Kidney epithelial cell (primary cell): ENCODE results near the gene COPS8. TPM values are rescaled to one million over a fixed set of nuclear protein-coding genes. Genes with fewer than 3 reads are reported as not detected.

Experiments
- DNase-seq: peaks from one replicate; pipeline ENCODE4 v3.0.0-alpha.2; 2010; ENCODE audit warnings: low read depth
- H3K27me3 ChIP-seq: 2 replicates; pipeline ENCODE4 v1.6.0; 2011; ENCODE audit warnings: low read length; ENCODE audit not compliant: control insufficient read depth, insufficient read depth
- H3K36me3 ChIP-seq: 2 replicates; pipeline ENCODE4 v1.5.1; 2011; ENCODE audit warnings: low read length; ENCODE audit not compliant: control insufficient read depth, insufficient read depth
- H3K4me3 ChIP-seq: 2 replicates; pipeline ENCODE4 v1.5.1; 2011; ENCODE audit warnings: low read depth, mild to moderate bottlenecking, control low read depth, low read length
- total RNA-seq: library from RNA; depleted of rRNA; stranded (reverse); fragments of >200 nt; gene quantifications from 2 replicates; pipeline ENCODE4 v1.2.3, GENCODE V29; 2015
- TF ChIP-seq, protein P1 (sequence below): IDR thresholded peaks from 2 replicates; pipeline ENCODE4 v1.5.1; 2011; ENCODE audit warnings: mild to moderate bottlenecking, moderate library complexity, low read length, control low read depth, inconsistent platforms; ENCODE audit not compliant: insufficient read depth, poor library complexity, severe bottlenecking

The COPS8 gene
- total RNA-seq, 1 donor from 2014 or later = 156 TPM

GRCh38 chr2:237128026-237128703 is 42.5 kb downstream of the COPS8 start:
- TF ChIP-seq, protein P1, sequence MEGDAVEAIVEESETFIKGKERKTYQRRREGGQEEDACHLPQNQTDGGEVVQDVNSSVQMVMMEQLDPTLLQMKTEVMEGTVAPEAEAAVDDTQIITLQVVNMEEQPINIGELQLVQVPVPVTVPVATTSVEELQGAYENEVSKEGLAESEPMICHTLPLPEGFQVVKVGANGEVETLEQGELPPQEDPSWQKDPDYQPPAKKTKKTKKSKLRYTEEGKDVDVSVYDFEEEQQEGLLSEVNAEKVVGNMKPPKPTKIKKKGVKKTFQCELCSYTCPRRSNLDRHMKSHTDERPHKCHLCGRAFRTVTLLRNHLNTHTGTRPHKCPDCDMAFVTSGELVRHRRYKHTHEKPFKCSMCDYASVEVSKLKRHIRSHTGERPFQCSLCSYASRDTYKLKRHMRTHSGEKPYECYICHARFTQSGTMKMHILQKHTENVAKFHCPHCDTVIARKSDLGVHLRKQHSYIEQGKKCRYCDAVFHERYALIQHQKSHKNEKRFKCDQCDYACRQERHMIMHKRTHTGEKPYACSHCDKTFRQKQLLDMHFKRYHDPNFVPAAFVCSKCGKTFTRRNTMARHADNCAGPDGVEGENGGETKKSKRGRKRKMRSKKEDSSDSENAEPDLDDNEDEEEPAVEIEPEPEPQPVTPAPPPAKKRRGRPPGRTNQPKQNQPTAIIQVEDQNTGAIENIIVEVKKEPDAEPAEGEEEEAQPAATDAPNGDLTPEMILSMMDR = peak; percentile 25
- Histone ChIP-seq H3K27me3 (no peaks in the 10 kb centered on the region), H3K36me3 (no peaks in the 10 kb centered on the region), H3K4me3 (no peak overlapping the region)
- DNase-seq = peak; percentile 99

- TF ChIP-seq, protein P1 = no peak
- Histone ChIP-seq H3K36me3 (no peaks in the 10 kb centered on the region), H3K27me3 (no peaks in the 10 kb centered on the region)
Measured at GRCh38 chr2:237128845-237129592, 43.3 kb downstream of the COPS8 start.

DNA sequence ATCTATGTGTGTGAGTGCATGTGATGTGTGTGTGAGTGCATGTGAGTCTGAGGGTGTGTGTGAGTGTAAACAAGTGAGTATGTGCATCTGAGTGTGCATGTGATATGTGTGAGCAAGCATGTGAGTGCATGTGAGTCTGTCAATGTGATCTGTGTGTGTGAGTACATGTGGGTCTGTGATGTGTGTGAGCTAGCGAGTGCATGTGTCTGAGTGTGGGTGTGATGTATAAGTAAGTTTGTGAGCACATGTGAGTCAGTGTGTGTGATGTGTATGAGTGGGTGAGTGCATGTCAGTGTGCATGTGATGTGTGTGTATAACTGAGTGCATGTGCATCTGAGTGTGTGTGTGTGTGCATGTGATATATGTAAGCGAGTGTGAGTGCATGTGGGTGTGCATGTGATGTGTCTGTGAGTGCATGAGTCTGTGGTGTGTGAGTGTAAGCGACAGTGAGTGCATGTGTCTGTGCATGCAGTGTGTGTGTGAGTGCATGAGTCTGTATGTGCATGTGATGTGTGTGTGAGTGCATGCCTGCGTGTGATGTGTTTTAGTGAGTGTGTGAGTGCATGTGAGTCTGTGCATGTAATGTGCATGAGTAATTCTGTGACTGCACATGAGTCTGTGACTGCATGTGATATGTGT is 44.1 kb downstream of the COPS8 start:
- DNase-seq = no peak
- H3K36me3 ChIP-seq = no peaks in the 10 kb centered on the region
- no peak overlapping the region for H3K4me3 ChIP-seq
- no peaks in the 10 kb centered on the region for H3K27me3 ChIP-seq
- TF ChIP-seq, protein P1 = no peak

More at GRCh38 chr2:237128845-237129592, 43.3 kb downstream of the COPS8 start:
- H3K4me3 ChIP-seq = no peak overlapping the region
- DNase-seq = no peak

DNA sequence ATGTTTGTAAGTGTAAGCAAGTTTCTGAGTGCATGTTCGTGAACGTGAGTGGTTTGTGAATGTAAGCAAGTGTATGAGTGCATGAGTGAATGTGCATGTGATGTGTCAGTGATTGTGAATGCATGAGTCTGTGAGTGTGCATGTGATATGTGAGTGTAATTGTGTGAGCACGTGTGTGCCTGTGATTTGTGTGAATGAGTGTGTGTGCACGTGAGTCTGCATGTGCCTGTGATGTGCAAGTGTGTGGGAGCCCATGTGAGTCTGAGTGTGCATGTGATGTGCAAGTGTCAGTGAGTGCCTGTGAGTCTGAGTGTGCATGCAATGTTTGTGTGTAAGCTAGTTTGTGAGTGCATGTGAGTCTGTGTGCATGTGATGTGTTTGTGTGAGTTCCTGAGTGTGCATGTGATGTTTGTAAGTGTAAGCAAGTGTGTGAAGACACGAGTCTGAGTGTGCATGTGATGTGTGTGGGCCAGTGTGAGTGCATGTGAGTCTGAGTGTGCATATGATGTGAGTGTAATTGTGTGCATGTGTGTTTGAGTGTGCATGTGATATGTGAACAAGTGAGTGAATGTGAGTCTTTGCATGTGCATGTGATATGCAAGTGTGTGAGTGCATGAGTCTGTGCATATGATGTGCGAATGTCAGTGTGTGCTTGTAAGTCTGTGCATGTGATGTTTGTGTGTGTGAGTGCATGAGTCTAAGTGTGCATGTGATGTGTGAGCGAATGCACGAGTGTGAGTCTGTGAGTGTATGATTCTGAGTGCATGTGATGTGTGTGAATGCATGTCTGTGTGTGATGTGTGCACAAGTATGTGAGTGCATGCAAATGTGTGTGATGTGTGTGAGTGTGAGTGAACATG is 45.1 kb downstream of the COPS8 start:
- H3K36me3 ChIP-seq = no peaks in the 10 kb centered on the region
- H3K27me3 ChIP-seq = no peaks in the 10 kb centered on the region
- no peak for DNase-seq
- H3K4me3 ChIP-seq = no peak overlapping the region
- TF ChIP-seq, protein P1 = no peak

DNA sequence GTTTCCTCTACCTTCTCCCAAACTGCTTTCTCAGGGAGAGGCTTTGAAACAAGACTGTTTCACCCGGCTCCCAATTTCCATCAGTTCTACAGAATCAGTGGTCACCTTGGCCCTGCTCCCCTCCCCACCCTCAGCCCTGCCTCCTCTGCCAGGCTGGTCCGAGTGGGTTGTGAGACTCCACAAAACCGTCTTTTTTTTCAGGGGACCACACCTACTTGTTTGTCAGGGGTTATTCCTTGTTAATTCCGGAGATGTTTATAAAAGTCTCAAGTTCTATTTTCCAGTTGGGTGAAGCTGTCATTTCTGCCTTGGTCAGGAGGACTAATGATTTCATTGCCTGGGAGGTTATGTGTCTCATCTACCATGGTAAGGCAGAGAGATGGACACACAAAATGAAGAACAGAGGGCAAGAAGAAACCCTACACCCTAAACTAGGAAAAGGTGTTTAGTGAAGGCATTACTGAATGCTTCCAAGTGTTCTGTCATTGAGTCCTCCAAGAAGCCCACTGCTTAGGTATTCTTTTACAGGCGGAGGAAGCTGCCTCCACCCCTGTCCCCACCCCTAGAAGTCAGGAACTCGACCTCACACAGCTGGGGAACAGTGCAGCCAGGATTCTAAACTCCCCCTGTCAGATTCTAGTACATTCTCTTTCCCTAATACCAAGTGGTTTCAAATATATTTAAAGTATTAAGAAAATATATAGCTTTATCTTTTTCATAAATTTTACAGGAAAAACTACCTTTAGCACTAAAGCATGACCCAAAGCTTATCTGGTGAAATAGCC is 46.3 kb downstream of the COPS8 start:
- Histone ChIP-seq H3K27me3 (no peaks in the 10 kb centered on the region), H3K4me3 (no peak overlapping the region), H3K36me3 (no peaks in the 10 kb centered on the region)
- TF ChIP-seq, protein P1 = no peak
- DNase-seq = no peak
